GM12878 (cell line): Measurements from ENCODE around the gene MEG3. TPM values are rescaled to one million over a fixed set of nuclear protein-coding genes. Genes with fewer than 3 reads are reported as not detected.

ENCODE experiments used
- ATAC-seq: fragments of 200-7000 bp; cut with Tn5 transposase; 3 replicates; pipeline ENCODE4 v1.9.1; 2020; ENCODE audit warnings: mild to moderate bottlenecking, moderate library complexity
- BruUV-seq: library from RNA; stranded (reverse); fragments of 400-500 nt; replicated peaks from 2 replicates; lab custom pipeline; 2021; lab: Mats Ljungman, UMichigan
- CTCF ChIA-PET: fragments of 300-600 bp; sonication (Branson Sonifier 250); formaldehyde crosslinking; extraction: SDS; loops from one replicate; lab custom pipeline; 2021; ENCODE audit warnings: inconsistent platforms; lab: Yijun Ruan, JAX
- POLR2A ChIA-PET: fragments of 350-600 bp; formaldehyde crosslinking; extraction: SDS; loops from one replicate; lab custom pipeline; 2021; ENCODE audit warnings: inconsistent platforms; lab: Charles Lee
- RAD21 ChIA-PET: fragments of 300-600 bp; sonication (Branson Sonifier 250); formaldehyde crosslinking; loops from one replicate; lab custom pipeline; 2023; ENCODE audit warnings: antibody characterized with exemption; ENCODE audit not compliant: unreplicated experiment; lab: Charles Lee
- SMC1A ChIA-PET: fragments of 300-600 bp; sonication (Branson Sonifier 250); formaldehyde crosslinking; loops from one replicate; lab custom pipeline; 2023; ENCODE audit not compliant: unreplicated experiment, uncharacterized antibody; lab: Charles Lee
- DNase-seq: peaks from one replicate; pipeline ENCODE4 v3.0.0-alpha.2; 2011; ENCODE audit warnings: low read depth, low spot score
- FAIRE-seq: peaks from 3 replicates; lab custom pipeline; 2011; peaks lifted over from hg19 to GRCh38; lab: Jason Lieb, UNC
- H2AFZ ChIP-seq: 2 replicates; pipeline ENCODE4 v1.6.0; 2011; ENCODE audit warnings: low read depth, low read length, control low read depth; ENCODE audit not compliant: control insufficient read depth
- H3K27ac ChIP-seq: 2 replicates; pipeline ENCODE4 v1.5.1; 2011; ENCODE audit warnings: control low read depth; ENCODE audit not compliant: control insufficient read depth, insufficient read depth
- H3K27me3 ChIP-seq, 2 experiments: replicated peaks in 1 of 2; 2 replicates each; pipeline versions ENCODE4 v1.6.0 to v1.6.1; 2011; ENCODE audit warnings: low read length in 1 of 2; ENCODE audit not compliant: control insufficient read depth in 2 of 2, insufficient read depth in 2 of 2
- H3K36me3 ChIP-seq, 2 experiments: 2 replicates each; pipeline ENCODE4 v1.5.1; 2011; ENCODE audit warnings: low read length in 1 of 2; ENCODE audit not compliant: control insufficient read depth in 2 of 2, insufficient read depth in 2 of 2
- H3K4me1 ChIP-seq: 2 replicates; pipeline ENCODE4 v1.6.1; 2011; ENCODE audit warnings: mild to moderate bottlenecking, low read length, moderate library complexity, mixed read lengths; ENCODE audit not compliant: control insufficient read depth, insufficient read depth
- H3K4me2 ChIP-seq: 2 replicates; pipeline ENCODE4 v1.6.0; 2011; ENCODE audit warnings: control low read depth; ENCODE audit not compliant: control insufficient read depth, insufficient read depth
- H3K4me3 ChIP-seq: fragments of 200-600 bp; sonication (generic); 2 replicates; pipeline ENCODE4 v1.5.1; 2016
- H3K79me2 ChIP-seq: 2 replicates; pipeline ENCODE4 v1.6.0; 2011; ENCODE audit warnings: low read length; ENCODE audit not compliant: control insufficient read depth, insufficient read depth
- H3K9ac ChIP-seq: 2 replicates; pipeline ENCODE4 v1.8.0; 2011; ENCODE audit warnings: low read length, control low read depth, mixed read lengths; ENCODE audit not compliant: control insufficient read depth, insufficient read depth
- H3K9me3 ChIP-seq: replicated peaks from 3 replicates; pipeline ENCODE4 v1.5.1; 2011; ENCODE audit warnings: mild to moderate bottlenecking, low read length; ENCODE audit not compliant: control insufficient read depth, insufficient read depth
- H4K20me1 ChIP-seq: 2 replicates; pipeline ENCODE4 v1.6.0; 2011; ENCODE audit not compliant: control insufficient read depth, insufficient read depth
- CBFB ChIP-seq: IDR thresholded peaks from 2 replicates; pipeline ENCODE4 v1.6.1; 2016; ENCODE audit warnings: antibody characterized with exemption, low read depth
- E2F8 ChIP-seq: fragments of 450-650 bp; IDR thresholded peaks from 2 replicates; pipeline ENCODE4 v1.6.1; 2018; ENCODE audit warnings: mild to moderate bottlenecking, low read depth, moderate library complexity; ENCODE audit not compliant: partially characterized antibody
- SPI1 ChIP-seq: IDR thresholded peaks from 2 replicates; pipeline ENCODE4 v1.6.1; 2011; ENCODE audit warnings: low read depth, mild to moderate bottlenecking, low read length, moderate library complexity, borderline replicate concordance; ENCODE audit not compliant: insufficient read depth
- SREBF1 ChIP-seq: IDR thresholded peaks from 2 replicates; pipeline ENCODE4 v1.6.1; 2012; ENCODE audit warnings: mild to moderate bottlenecking, low read length
- WGBS: methylation state at CpG from one replicate; pipeline ENCODE4 v1.1.6; 2016; ENCODE audit warnings: low lambda C conversion rate; ENCODE audit not compliant: insufficient replicate concordance, insufficient coverage; ENCODE audit errors: missing lambda C conversion rate; 5-methylcytosine and 5-hydroxymethylcytosine counted together
- in situ Hi-C: fragments of 300-500 bp; cut with MboI; formaldehyde crosslinking; loops from 9 replicates; pipeline ENCODE4 v1.14.3; 2018; ENCODE audit warnings: mixed read lengths
- intact Hi-C: fragments of 100-400 bp; cut with micrococcal nuclease; formaldehyde crosslinking; loops from one replicate; pipeline ENCODE4 v1.14.2; 2022; ENCODE audit not compliant: unreplicated experiment
- polyA plus RNA-seq, 11 experiments: library from polyadenylated mRNA; depleted of rRNA in 4 of 11; unstranded in 6 of 11; stranded (reverse) in 5 of 11; fragments of >200 nt; fragmentation: Nextera tagmentation in 4 of 11; fragmentation: Illumina TruSeq in 1 of 11; extraction: Ambion mirVana in 4 of 11; extraction: Trizol in 1 of 11; gene quantifications; 1 replicate in 1 of 11; 2 replicates in 10 of 11; pipeline versions ENCODE4 v1.2.1 to v1.2.3, GENCODE V29; 2011 to 2016; ENCODE audit warnings: inconsistent platforms in 2 of 11, missing spikeins in 2 of 11, low read depth in 1 of 11
- total RNA-seq, 4 experiments: library from RNA; depleted of rRNA in 3 of 4; stranded (reverse); fragments of >200 nt in 3 of 4; fragmentation: Illumina TruSeq in 1 of 4; extraction: Trizol in 1 of 4; gene quantifications; 2 replicates each; pipeline versions ENCODE4 v1.2.1 to v1.2.3, GENCODE V29; 2013 to 2021
- TF ChIP-seq, protein P1 (sequence below): IDR thresholded peaks from 2 replicates; pipeline ENCODE4 v1.6.1; 2012; ENCODE audit warnings: mild to moderate bottlenecking, low read depth, low read length
- TF ChIP-seq, protein P2 (sequence below): fragments of 450-650 bp; IDR thresholded peaks from 2 replicates; pipeline ENCODE4 v1.6.1; 2018; ENCODE audit warnings: borderline replicate concordance, mild to moderate bottlenecking; ENCODE audit not compliant: partially characterized antibody
- TF ChIP-seq, protein P3 (sequence below): fragments of 450-650 bp; IDR thresholded peaks from 2 replicates; pipeline ENCODE4 v1.6.1; 2017; ENCODE audit warnings: low read depth, mild to moderate bottlenecking, moderate library complexity
- TF ChIP-seq, protein P4 (sequence below): IDR thresholded peaks from 2 replicates; pipeline ENCODE4 v1.6.1; 2011; ENCODE audit warnings: borderline replicate concordance, low read depth, mild to moderate bottlenecking, moderate library complexity, mixed read lengths, low read length; ENCODE audit not compliant: insufficient read depth; ENCODE audit errors: extremely low read length

Gene MEG3
- total and polyA plus RNA-seq, 10 of the 15 experiments (the other 5 are each of a cell fraction or from before 2014, with no cell fraction given): 0.03 to 2.9 (median 0.95) TPM; not detected in 7

- DNase-seq (no peak), FAIRE-seq (no peak), ATAC-seq (no peak)
- ChIA-PET RAD21 (no interaction called here), SMC1A (no interaction called here), CTCF (no interaction called here), POLR2A (no interaction called here)
- Histone ChIP-seq H4K20me1 (no peaks in the 10 kb centered on the region), H3K36me3 (no peaks in the 10 kb centered on the region), H3K79me2 (no peaks in the 10 kb centered on the region), H3K9me3 (no peaks in the 10 kb centered on the region), H3K4me3 (no peak overlapping the region), H3K4me1 (no peaks in the 10 kb centered on the region), H3K27ac (no peak overlapping the region), H3K27me3 (no peaks in the 10 kb centered on the region), H3K9ac (no peak overlapping the region), H2AFZ (no peak overlapping the region), H3K4me2 (no peak overlapping the region)
- intact Hi-C loops: no loop called here
- in situ Hi-C loops: no loop called here
- WGBS: 37% methylated on average over 14 of the region's 14 CpGs
- BruUV-seq: no TSS peak
- TF ChIP-seq, protein P1, sequence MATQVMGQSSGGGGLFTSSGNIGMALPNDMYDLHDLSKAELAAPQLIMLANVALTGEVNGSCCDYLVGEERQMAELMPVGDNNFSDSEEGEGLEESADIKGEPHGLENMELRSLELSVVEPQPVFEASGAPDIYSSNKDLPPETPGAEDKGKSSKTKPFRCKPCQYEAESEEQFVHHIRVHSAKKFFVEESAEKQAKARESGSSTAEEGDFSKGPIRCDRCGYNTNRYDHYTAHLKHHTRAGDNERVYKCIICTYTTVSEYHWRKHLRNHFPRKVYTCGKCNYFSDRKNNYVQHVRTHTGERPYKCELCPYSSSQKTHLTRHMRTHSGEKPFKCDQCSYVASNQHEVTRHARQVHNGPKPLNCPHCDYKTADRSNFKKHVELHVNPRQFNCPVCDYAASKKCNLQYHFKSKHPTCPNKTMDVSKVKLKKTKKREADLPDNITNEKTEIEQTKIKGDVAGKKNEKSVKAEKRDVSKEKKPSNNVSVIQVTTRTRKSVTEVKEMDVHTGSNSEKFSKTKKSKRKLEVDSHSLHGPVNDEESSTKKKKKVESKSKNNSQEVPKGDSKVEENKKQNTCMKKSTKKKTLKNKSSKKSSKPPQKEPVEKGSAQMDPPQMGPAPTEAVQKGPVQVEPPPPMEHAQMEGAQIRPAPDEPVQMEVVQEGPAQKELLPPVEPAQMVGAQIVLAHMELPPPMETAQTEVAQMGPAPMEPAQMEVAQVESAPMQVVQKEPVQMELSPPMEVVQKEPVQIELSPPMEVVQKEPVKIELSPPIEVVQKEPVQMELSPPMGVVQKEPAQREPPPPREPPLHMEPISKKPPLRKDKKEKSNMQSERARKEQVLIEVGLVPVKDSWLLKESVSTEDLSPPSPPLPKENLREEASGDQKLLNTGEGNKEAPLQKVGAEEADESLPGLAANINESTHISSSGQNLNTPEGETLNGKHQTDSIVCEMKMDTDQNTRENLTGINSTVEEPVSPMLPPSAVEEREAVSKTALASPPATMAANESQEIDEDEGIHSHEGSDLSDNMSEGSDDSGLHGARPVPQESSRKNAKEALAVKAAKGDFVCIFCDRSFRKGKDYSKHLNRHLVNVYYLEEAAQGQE: no peak
- TF ChIP-seq, protein P2, sequence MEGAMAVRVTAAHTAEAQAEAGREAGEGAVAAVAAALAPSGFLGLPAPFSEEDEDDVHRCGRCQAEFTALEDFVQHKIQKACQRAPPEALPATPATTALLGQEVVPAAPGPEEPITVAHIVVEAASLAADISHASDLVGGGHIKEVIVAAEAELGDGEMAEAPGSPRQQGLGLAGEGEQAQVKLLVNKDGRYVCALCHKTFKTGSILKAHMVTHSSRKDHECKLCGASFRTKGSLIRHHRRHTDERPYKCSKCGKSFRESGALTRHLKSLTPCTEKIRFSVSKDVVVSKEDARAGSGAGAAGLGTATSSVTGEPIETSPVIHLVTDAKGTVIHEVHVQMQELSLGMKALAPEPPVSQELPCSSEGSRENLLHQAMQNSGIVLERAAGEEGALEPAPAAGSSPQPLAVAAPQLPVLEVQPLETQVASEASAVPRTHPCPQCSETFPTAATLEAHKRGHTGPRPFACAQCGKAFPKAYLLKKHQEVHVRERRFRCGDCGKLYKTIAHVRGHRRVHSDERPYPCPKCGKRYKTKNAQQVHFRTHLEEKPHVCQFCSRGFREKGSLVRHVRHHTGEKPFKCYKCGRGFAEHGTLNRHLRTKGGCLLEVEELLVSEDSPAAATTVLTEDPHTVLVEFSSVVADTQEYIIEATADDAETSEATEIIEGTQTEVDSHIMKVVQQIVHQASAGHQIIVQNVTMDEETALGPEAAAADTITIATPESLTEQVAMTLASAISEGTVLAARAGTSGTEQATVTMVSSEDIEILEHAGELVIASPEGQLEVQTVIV: no peak
- TF ChIP-seq E2F8 (no peak), SPI1 (no peak), CBFB (no peak), SREBF1 (no peak)
- TF ChIP-seq, protein P3, sequence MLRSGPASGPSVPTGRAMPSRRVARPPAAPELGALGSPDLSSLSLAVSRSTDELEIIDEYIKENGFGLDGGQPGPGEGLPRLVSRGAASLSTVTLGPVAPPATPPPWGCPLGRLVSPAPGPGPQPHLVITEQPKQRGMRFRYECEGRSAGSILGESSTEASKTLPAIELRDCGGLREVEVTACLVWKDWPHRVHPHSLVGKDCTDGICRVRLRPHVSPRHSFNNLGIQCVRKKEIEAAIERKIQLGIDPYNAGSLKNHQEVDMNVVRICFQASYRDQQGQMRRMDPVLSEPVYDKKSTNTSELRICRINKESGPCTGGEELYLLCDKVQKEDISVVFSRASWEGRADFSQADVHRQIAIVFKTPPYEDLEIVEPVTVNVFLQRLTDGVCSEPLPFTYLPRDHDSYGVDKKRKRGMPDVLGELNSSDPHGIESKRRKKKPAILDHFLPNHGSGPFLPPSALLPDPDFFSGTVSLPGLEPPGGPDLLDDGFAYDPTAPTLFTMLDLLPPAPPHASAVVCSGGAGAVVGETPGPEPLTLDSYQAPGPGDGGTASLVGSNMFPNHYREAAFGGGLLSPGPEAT: no peak
- TF ChIP-seq, protein P4, sequence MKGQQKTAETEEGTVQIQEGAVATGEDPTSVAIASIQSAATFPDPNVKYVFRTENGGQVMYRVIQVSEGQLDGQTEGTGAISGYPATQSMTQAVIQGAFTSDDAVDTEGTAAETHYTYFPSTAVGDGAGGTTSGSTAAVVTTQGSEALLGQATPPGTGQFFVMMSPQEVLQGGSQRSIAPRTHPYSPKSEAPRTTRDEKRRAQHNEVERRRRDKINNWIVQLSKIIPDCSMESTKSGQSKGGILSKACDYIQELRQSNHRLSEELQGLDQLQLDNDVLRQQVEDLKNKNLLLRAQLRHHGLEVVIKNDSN: no peak
Observed at GRCh38 chr14:100838493-100839314, 12.8 kb downstream of the MEG3 start.
